Purkinje cell (primary cell): ENCODE results near the gene LRRC38. TPM values are rescaled to one million over a fixed set of nuclear protein-coding genes. Genes with fewer than 3 reads are reported as not detected.

ENCODE experiments used
- polyA plus RNA-seq: library from polyadenylated mRNA; unstranded; fragments of >200 nt; fragmentation: Nextera tagmentation; gene quantifications from 2 replicates; pipeline ENCODE4 v1.2.1, GENCODE V29; 2014

LRRC38 gene
- polyA plus RNA-seq: not detected in 2 replicates

DNA sequence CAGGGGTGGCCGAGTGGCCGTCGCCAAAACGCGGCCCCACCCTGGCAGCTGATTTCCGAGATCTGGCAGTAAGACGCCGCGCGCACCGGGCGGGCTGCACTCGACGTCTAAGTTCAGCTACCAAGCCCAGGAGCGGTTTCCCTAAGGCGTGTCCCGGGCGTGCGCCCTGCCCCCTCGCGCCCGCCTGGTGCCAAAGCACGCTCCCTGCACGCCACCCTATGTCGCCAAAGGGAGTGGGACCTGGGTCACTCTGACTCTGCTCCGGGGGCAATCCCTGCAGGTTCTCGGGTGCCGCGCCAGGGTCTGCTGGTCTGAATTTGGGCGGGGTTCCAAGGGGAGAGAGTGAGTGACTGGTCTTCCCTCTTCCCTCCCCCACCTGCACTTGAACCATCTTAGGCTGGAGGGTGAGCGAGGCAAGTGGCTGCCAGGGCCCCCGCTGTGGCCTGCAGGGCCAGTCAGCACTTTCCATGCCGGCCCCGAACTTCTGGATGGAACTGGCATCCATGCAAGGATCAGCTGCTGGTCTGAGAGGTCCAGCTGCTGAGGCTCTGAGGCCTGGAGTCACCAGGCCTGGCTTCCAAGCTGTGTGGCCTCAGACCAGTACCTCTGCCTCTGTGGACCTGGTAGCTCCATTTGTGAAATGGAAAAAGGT, at the start of gene LRRC38:
Gene LRRC38 (minus strand): TSS at position 109 of the 652 bp plus-strand sequence. CDS start 410 bp downstream, outside the sequence.

Other genes starting within 250 kb of the LRRC38 start
- gene PRAMEF8, start 228.9 kb downstream of the LRRC38 start, polyA plus RNA-seq: not detected in 2 replicates
- gene PRAMEF33, start 210.5 kb downstream of the LRRC38 start, polyA plus RNA-seq: not detected in 2 replicates
- gene PRAMEF15, start 198.4 kb downstream of the LRRC38 start, polyA plus RNA-seq: not detected in 2 replicates
- gene PRAMEF14, start 166.9 kb downstream of the LRRC38 start, polyA plus RNA-seq: not detected in 2 replicates
- not detected in 2 replicates for gene PRAMEF19, start 142.1 kb downstream of the LRRC38 start, polyA plus RNA-seq
- gene PRAMEF17, start 124.4 kb downstream of the LRRC38 start, polyA plus RNA-seq: not detected in 2 replicates
- not detected in 2 replicates for gene PRAMEF20, start 103.6 kb downstream of the LRRC38 start, polyA plus RNA-seq
- 4.1 TPM in 2 replicates for gene PDPN, start 69.8 kb upstream of the LRRC38 start, polyA plus RNA-seq
- gene PRDM2, start 186.2 kb upstream of the LRRC38 start, polyA plus RNA-seq: 30.7 and 36.0 TPM in 2 replicates